Liver (tissue), 3 donors: ENCODE measurements around the gene GARIN1A.
"Not testable (repeated sequence)": the region's sequence is repeated elsewhere in the genome, so short reads cannot be mapped to it uniquely, and the experiment has no call there.

Experiments
- GABPA ChIP-seq, 2 donors: IDR thresholded peaks in 1 of 2; conservative IDR thresholded peaks in 1 of 2; 2 replicates each; pipeline ENCODE4 v1.6.1; 2016; ENCODE audit warnings: antibody characterized with exemption in 2 of 2, mild to moderate bottlenecking in 1 of 2, moderate library complexity in 1 of 2
- JUND ChIP-seq, 2 donors: IDR thresholded peaks; 2 replicates each; pipeline ENCODE4 v1.6.1; 2016; ENCODE audit warnings: antibody characterized with exemption in 2 of 2
- MAX ChIP-seq: IDR thresholded peaks from 2 replicates; pipeline ENCODE4 v1.6.1; 2016; ENCODE audit warnings: antibody characterized with exemption
- RAD21 ChIP-seq, 2 donors: IDR thresholded peaks; 2 replicates each; pipeline ENCODE4 v1.6.1; 2016; ENCODE audit warnings: antibody characterized with exemption in 2 of 2, mild to moderate bottlenecking in 2 of 2
- REST ChIP-seq: IDR thresholded peaks from 2 replicates; pipeline ENCODE4 v1.6.1; 2016; ENCODE audit warnings: antibody characterized with exemption, mild to moderate bottlenecking
- RXRA ChIP-seq, 2 donors: IDR thresholded peaks; 2 replicates each; pipeline ENCODE4 v1.6.1; 2017 to 2018; ENCODE audit warnings: antibody characterized with exemption in 2 of 2, mild to moderate bottlenecking in 1 of 2
- SP1 ChIP-seq: IDR thresholded peaks from 2 replicates; pipeline ENCODE4 v1.6.1; 2018; ENCODE audit warnings: antibody characterized with exemption, mild to moderate bottlenecking
- TAF1 ChIP-seq: conservative IDR thresholded peaks from 2 replicates; pipeline ENCODE4 v1.6.1; 2016; ENCODE audit warnings: antibody characterized with exemption, mild to moderate bottlenecking
- TF ChIP-seq, protein P1 (sequence below): fragments of 150-350 bp; IDR thresholded peaks from 2 replicates; pipeline ENCODE4 v1.5.1; 2017; ENCODE audit warnings: improper control_type of control experiment, low read depth, low read length; ENCODE audit not compliant: missing input control
- donor health status: healthy.
- donor health status: healthy.

- not testable (repeated sequence) for TF ChIP-seq RAD21 (IDR thresholded peaks at IDR 0.05); JUND (IDR thresholded peaks at IDR 0.05); MAX; SP1; TAF1; RXRA (IDR thresholded peaks at IDR 0.05); GABPA (IDR thresholded peaks at IDR 0.05 in 1 of 2, conservative IDR thresholded peaks at IDR 0.05 in 1 of 2); REST
- TF ChIP-seq, protein P1, sequence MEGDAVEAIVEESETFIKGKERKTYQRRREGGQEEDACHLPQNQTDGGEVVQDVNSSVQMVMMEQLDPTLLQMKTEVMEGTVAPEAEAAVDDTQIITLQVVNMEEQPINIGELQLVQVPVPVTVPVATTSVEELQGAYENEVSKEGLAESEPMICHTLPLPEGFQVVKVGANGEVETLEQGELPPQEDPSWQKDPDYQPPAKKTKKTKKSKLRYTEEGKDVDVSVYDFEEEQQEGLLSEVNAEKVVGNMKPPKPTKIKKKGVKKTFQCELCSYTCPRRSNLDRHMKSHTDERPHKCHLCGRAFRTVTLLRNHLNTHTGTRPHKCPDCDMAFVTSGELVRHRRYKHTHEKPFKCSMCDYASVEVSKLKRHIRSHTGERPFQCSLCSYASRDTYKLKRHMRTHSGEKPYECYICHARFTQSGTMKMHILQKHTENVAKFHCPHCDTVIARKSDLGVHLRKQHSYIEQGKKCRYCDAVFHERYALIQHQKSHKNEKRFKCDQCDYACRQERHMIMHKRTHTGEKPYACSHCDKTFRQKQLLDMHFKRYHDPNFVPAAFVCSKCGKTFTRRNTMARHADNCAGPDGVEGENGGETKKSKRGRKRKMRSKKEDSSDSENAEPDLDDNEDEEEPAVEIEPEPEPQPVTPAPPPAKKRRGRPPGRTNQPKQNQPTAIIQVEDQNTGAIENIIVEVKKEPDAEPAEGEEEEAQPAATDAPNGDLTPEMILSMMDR, result not testable (repeated sequence)
Measured at GRCh38 chr7:128683738-128684137, 11.6 kb downstream of the GARIN1A start.
